ENCODE results near the gene OR56A3.

- TF ChIP-seq CTCF (IDR thresholded peaks at IDR 0.05; ENCODE audit: low read length) (no peak), EZH2 (IDR thresholded peaks at IDR 0.05; ENCODE audit: borderline replicate concordance, low read length) (no peak)
Observed at GRCh38 chr11:5929571-5930368, 12.3 kb upstream of the OR56A3 start.
